Activated CD8-positive, alpha-beta T cell treated with anti-CD3 and anti-CD28 coated beads for 36 hours (primary cell): ENCODE results near the gene ADD1. TPM values are rescaled to one million over a fixed set of nuclear protein-coding genes. Genes with fewer than 3 reads are reported as not detected.

Experiments
- ATAC-seq: fragments of 200-7000 bp; cut with Tn5 transposase; one replicate; pipeline ENCODE4 v1.10.0; 2021; ENCODE audit warnings: mild to moderate bottlenecking, moderate library complexity
- CTCF ChIA-PET: fragments of 350-600 bp; sonication (Branson Sonifier 250); formaldehyde crosslinking; loops from one replicate; lab custom pipeline; 2021; ENCODE audit warnings: antibody characterized with exemption; lab: Charles Lee
- POLR2A ChIA-PET: fragments of 350-600 bp; sonication (Branson Sonifier 250); formaldehyde crosslinking; loops from one replicate; lab custom pipeline; 2021; ENCODE audit warnings: antibody characterized with exemption; lab: Charles Lee
- DNase-seq: peaks from one replicate; pipeline ENCODE4 v3.0.0-alpha.2; 2020
- H3K27ac Mint-ChIP-seq: one replicate; pipeline ENCODE4 v1.8.0; 2021; ENCODE audit warnings: mild to moderate bottlenecking, mixed read lengths
- H3K27me3 Mint-ChIP-seq: one replicate; pipeline ENCODE4 v1.8.0; 2021; ENCODE audit warnings: mixed read lengths
- H3K36me3 Mint-ChIP-seq: one replicate; pipeline ENCODE4 v1.8.0; 2021; ENCODE audit warnings: low read depth, mixed read lengths
- H3K4me1 Mint-ChIP-seq: one replicate; pipeline ENCODE4 v1.8.0; 2021; ENCODE audit warnings: low read depth, mixed read lengths
- H3K4me3 Mint-ChIP-seq: one replicate; pipeline ENCODE4 v1.8.0; 2021; ENCODE audit warnings: mild to moderate bottlenecking, moderate library complexity, mixed read lengths
- H3K9me3 Mint-ChIP-seq: one replicate; pipeline ENCODE4 v1.8.0; 2021; ENCODE audit warnings: mixed read lengths
- intact Hi-C: fragments of 100-400 bp; cut with micrococcal nuclease; formaldehyde crosslinking; loops from one replicate; pipeline ENCODE4 v1.10.0; 2022
- total RNA-seq, 2 experiments: library from RNA; stranded (reverse); gene quantifications; one replicate each; pipeline ENCODE4 v1.2.3, GENCODE V29; 2021
- TF ChIP-seq, protein P1 (sequence below): fragments of 200-600 bp; IDR thresholded peaks from one replicate; pipeline ENCODE4 v1.8.0; 2022; ENCODE audit warnings: antibody characterized with exemption, mild to moderate bottlenecking

The ADD1 gene
- total RNA-seq, 2 experiments from 2014 or later, result 149 to 154 TPM

DNA sequence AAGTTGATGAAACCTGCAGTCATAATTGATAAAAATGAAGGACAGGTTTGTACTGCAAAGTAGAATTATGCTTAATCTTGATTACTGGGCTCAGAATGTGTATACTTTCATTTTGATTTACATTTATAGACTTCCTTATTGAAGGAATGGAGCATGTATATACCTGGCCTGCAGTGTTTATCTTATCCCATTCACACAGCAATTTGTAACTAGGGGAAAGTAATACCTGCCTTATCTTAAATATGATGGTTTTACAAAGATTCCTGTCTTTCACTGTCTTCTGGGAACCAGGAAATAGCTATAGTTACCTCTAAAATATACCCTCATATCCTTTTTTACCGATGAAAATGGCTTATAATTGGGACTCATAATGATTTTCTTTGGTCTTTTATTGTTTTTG is 29.7 kb downstream of the ADD1 start:
- no peak overlapping the region for H3K4me3 Mint-ChIP-seq
- H3K9me3 Mint-ChIP-seq, result no peaks in the 10 kb centered on the region
- H3K4me1 Mint-ChIP-seq, result peaks cover 59% of the 10 kb centered on the region
- CTCF ChIA-PET, result interaction anchor here (1.2 to 2.8 kb wide), 3 partner anchors 8 to 110 kb away, joined by 4 to 12 read pairs (median 4); no protein-coding TSS in a partner anchor
- ATAC-seq (no peak), DNase-seq (no peak)
- POLR2A ChIA-PET, result no interaction called here
- intact Hi-C loops, result no loop called here
- H3K27ac Mint-ChIP-seq, result peak overlapping the region; percentile 10
- H3K36me3 Mint-ChIP-seq, result peaks cover 12% of the 10 kb centered on the region
- TF ChIP-seq, protein P1, sequence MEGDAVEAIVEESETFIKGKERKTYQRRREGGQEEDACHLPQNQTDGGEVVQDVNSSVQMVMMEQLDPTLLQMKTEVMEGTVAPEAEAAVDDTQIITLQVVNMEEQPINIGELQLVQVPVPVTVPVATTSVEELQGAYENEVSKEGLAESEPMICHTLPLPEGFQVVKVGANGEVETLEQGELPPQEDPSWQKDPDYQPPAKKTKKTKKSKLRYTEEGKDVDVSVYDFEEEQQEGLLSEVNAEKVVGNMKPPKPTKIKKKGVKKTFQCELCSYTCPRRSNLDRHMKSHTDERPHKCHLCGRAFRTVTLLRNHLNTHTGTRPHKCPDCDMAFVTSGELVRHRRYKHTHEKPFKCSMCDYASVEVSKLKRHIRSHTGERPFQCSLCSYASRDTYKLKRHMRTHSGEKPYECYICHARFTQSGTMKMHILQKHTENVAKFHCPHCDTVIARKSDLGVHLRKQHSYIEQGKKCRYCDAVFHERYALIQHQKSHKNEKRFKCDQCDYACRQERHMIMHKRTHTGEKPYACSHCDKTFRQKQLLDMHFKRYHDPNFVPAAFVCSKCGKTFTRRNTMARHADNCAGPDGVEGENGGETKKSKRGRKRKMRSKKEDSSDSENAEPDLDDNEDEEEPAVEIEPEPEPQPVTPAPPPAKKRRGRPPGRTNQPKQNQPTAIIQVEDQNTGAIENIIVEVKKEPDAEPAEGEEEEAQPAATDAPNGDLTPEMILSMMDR, result no peak
- H3K27me3 Mint-ChIP-seq, result no peaks in the 10 kb centered on the region

DNA sequence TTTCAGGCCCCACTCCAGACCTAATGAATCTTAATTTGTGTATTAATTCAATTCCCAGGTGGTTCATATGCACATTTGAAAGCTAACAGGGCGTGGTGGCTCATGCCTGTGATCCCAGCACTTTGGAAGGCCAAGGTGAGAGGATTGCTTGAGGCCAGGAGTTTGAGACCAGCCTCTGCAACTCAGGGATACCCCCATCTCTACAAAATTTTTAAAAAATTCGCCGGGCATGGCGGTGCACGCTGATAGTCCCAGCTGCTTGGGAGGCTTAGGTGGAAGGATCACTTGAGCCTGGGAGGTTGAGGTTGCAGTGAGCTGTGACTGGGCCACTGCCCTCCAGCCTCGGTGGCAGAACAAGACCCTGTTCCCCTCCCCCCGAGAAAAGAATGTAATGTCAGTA is 31.2 kb downstream of the ADD1 start:
- DNase-seq (no peak), ATAC-seq (no peak)
- ChIA-PET CTCF (interaction anchor here (0.6 kb wide), 1 partner anchor 212 kb away, joined by 4 read pairs; no protein-coding TSS in a partner anchor), POLR2A (no interaction called here)
- H3K27ac Mint-ChIP-seq, result no peak overlapping the region
- H3K4me1 Mint-ChIP-seq, result peaks cover 50% of the 10 kb centered on the region
- H3K27me3 Mint-ChIP-seq, result no peaks in the 10 kb centered on the region
- no peak overlapping the region for H3K4me3 Mint-ChIP-seq
- no peaks in the 10 kb centered on the region for H3K9me3 Mint-ChIP-seq
- TF ChIP-seq, protein P1, result no peak
- peaks cover 17% of the 10 kb centered on the region for H3K36me3 Mint-ChIP-seq
- intact Hi-C loops, result no loop called here

DNA sequence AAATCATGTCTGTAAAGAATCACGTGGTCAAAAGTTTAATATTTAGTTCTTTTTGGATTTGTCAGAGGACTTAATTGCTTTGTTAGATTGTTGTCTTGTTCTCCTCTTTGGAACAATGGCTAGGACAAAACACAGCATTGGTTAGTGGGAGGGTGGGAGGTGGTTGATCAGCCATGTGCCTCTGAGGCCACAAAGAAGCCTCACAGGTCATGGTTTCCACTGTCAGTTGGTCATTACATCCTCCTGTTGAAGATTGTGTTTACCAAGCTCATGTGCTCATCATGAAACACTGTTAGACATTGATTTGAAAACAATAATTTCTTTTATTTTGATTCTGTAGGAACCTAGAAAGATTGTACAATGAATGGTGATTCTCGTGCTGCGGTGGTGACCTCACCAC is 31.9 kb downstream of the ADD1 start:
- H3K4me1 Mint-ChIP-seq, result peaks cover 43% of the 10 kb centered on the region
- H3K9me3 Mint-ChIP-seq, result no peaks in the 10 kb centered on the region
- DNase-seq, result no peak
- intact Hi-C loops, result no loop called here
- peak overlapping the region; percentile 23 for H3K27ac Mint-ChIP-seq
- peaks cover 18% of the 10 kb centered on the region for H3K36me3 Mint-ChIP-seq
- TF ChIP-seq, protein P1, result no peak
- ChIA-PET POLR2A (interaction anchor here (0.7 kb wide), 1 partner anchor 64 kb away, joined by 3 read pairs; no protein-coding TSS in a partner anchor), CTCF (no interaction called here)
- H3K4me3 Mint-ChIP-seq, result no peak overlapping the region
- H3K27me3 Mint-ChIP-seq, result no peaks in the 10 kb centered on the region
- ATAC-seq, result no peak

DNA sequence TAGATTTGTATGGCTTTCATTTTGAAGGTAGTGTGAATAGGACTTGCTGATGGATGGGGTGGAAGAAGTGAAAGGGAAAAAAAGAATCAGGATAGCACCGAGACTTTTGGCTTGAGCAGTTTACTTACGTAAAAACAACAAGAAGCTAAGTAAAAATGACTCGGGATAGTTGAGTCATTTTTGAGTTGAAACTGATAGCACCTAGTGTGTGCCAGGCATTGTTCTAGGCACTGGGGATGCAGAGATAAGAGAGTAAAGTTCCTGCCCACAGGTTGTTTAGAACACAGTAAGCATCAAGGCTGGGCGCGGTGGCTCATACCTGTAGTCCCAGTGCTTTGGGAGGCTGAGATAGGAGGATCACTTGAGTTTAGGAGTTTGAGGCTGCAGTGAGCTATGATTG is 34.7 kb downstream of the ADD1 start:
- peaks cover 18% of the 10 kb centered on the region for H3K36me3 Mint-ChIP-seq
- TF ChIP-seq, protein P1, result no peak
- DNase-seq, result peak; percentile 10
- H3K27me3 Mint-ChIP-seq, result no peaks in the 10 kb centered on the region
- intact Hi-C loops, result no loop called here
- H3K27ac Mint-ChIP-seq, result peak overlapping the region; percentile 3
- CTCF ChIA-PET, result interaction anchor here (0.6 kb wide), 1 partner anchor 182 kb away, joined by 3 read pairs; no protein-coding TSS in a partner anchor
- peaks cover 25% of the 10 kb centered on the region for H3K4me1 Mint-ChIP-seq
- POLR2A ChIA-PET, result interaction anchor here (0.9 kb wide), 1 partner anchor 18 kb away, joined by 3 read pairs; no protein-coding TSS in a partner anchor
- no peaks in the 10 kb centered on the region for H3K9me3 Mint-ChIP-seq
- no peak overlapping the region for H3K4me3 Mint-ChIP-seq
- ATAC-seq, result peak; percentile 37

DNA sequence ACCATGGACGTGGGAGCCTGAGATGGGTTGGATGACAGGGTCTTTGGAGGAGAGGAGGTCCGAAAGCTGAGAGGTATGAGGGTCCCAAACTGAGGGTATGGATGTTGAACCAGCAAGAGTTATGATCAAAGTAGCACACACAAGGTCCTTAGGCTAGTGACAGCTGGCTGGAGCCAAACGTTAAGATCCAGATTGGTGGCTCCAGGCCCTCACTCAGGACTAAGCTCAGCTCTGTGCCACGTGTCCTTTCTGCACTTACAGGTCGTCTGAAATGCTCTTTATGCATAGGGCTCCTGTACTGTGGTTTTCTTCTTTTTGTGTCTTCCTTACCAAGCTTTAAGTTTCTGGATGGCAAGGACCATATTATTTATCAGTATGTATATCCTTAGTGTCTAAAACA is 35.4 kb downstream of the ADD1 start:
- intact Hi-C loops, result no loop called here
- Mint-ChIP-seq H3K4me3 (no peak overlapping the region), H3K27ac (peak overlapping the region; percentile 9), H3K27me3 (no peaks in the 10 kb centered on the region), H3K4me1 (peaks cover 23% of the 10 kb centered on the region), H3K9me3 (no peaks in the 10 kb centered on the region), H3K36me3 (peaks cover 20% of the 10 kb centered on the region)
- POLR2A ChIA-PET, result interaction anchor here (0.7 kb wide), 1 partner anchor 19 kb away, joined by 3 read pairs; no protein-coding TSS in a partner anchor
- no peak for DNase-seq
- CTCF ChIA-PET, result no interaction called here
- TF ChIP-seq, protein P1, result no peak
- no peak for ATAC-seq
